GM12891 (cell line): Measurements from ENCODE around the gene WAS.

Source experiments
- POLR2A ChIP-seq: IDR thresholded peaks from 2 replicates; pipeline ENCODE4 v1.6.1; 2011; ENCODE audit warnings: low read depth, low read length, control low read depth
- TAF1 ChIP-seq: IDR thresholded peaks from 2 replicates; pipeline ENCODE4 v1.6.1; 2011; ENCODE audit warnings: low read depth, low read length, control low read depth

DNA sequence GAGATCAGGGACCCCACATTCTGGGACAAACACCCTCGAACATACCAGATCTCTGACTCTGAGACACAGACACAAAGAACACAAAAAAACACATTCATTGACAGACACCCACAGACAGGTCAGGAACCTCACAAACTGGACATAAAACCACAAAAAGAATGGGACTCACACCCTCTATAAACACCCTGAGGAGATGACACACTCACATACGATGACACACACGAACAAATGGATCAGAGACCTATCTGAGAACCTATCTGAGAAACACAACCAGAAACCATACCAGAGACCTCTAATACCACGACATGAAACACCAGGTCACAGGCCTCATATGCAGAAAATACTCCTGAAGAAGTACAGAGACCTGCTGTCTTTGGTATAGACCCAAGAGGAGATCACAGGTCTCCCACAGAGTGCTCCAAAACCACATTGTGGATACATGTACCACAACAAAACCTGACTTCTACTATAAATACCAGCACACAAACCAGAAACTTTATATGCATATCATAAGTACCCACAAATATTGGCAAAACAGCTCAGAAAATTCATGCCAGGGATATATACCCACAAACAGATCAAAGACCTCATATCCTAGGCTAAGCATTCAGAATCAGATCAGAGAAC lies 32.4 kb downstream of the WAS start:
- TF ChIP-seq POLR2A (no peak), TAF1 (no peak)
